Parathyroid adenoma (tissue), 2 donors: ENCODE data around the gene FAM222A.

Experiments used
- H2AFZ ChIP-seq: fragments of 300-600 bp; sonication (generic); one replicate; pipeline ENCODE4 v1.7.0; 2017; ENCODE audit warnings: antibody characterized with exemption, mild to moderate bottlenecking
- H3K27ac ChIP-seq: fragments of 300-600 bp; sonication (generic); one replicate; pipeline ENCODE4 v1.7.0; 2017
- H3K27me3 ChIP-seq: fragments of 300-600 bp; sonication (generic); one replicate; pipeline ENCODE4 v1.7.0; 2017; ENCODE audit warnings: low read length; ENCODE audit not compliant: control insufficient read depth, insufficient read depth
- H3K36me3 ChIP-seq: fragments of 300-600 bp; sonication (generic); one replicate; pipeline ENCODE4 v1.7.0; 2017; ENCODE audit warnings: low read length; ENCODE audit not compliant: control insufficient read depth, insufficient read depth
- H3K4me1 ChIP-seq: fragments of 300-600 bp; sonication (generic); one replicate; pipeline ENCODE4 v1.7.0; 2017; ENCODE audit warnings: control low read depth
- H3K4me2 ChIP-seq: fragments of 300-600 bp; sonication (generic); one replicate; pipeline ENCODE4 v1.7.0; 2017; ENCODE audit warnings: low read length
- H3K4me3 ChIP-seq: fragments of 300-600 bp; sonication (generic); one replicate; pipeline ENCODE4 v1.7.0; 2017; ENCODE audit warnings: low read depth, low read length
- H3K79me2 ChIP-seq: fragments of 300-600 bp; sonication (generic); one replicate; pipeline ENCODE4 v1.7.0; 2017; ENCODE audit warnings: control low read depth
- H3K9ac ChIP-seq: fragments of 300-600 bp; sonication (generic); one replicate; pipeline ENCODE4 v1.7.0; 2017; ENCODE audit warnings: mild to moderate bottlenecking
- H3K9me3 ChIP-seq: fragments of 300-600 bp; sonication (generic); one replicate; pipeline ENCODE4 v1.7.0; 2017; ENCODE audit warnings: low read length; ENCODE audit not compliant: control insufficient read depth
- CTCF ChIP-seq: fragments of 300-600 bp; sonication (generic); IDR thresholded peaks from one replicate; pipeline ENCODE4 v1.7.0; 2017; ENCODE audit warnings: antibody characterized with exemption, mild to moderate bottlenecking
- donor health status: primary hyperparathyroidism.

The FAM222A gene

GRCh38 chr12:109695961-109696461 lies 17.6 kb upstream of the FAM222A start:
- H3K27me3 ChIP-seq: no peaks in the 10 kb centered on the region
- H3K27ac ChIP-seq: no peak overlapping the region
- no peak overlapping the region for H3K4me3 ChIP-seq
- no peaks in the 10 kb centered on the region for H3K79me2 ChIP-seq
- no peaks in the 10 kb centered on the region for H3K36me3 ChIP-seq
- H3K9ac ChIP-seq: no peak overlapping the region
- TF ChIP-seq CTCF: no peak
- peak overlapping the region; percentile 66 for H2AFZ ChIP-seq
- no peaks in the 10 kb centered on the region for H3K9me3 ChIP-seq
- no peak overlapping the region for H3K4me2 ChIP-seq
- H3K4me1 ChIP-seq: peaks cover 4% of the 10 kb centered on the region

- Histone ChIP-seq H3K36me3 (no peaks in the 10 kb centered on the region), H3K9me3 (no peaks in the 10 kb centered on the region), H3K27ac (no peak overlapping the region), H3K4me3 (no peak overlapping the region), H3K4me1 (peaks cover 4% of the 10 kb centered on the region), H3K4me2 (no peak overlapping the region), H2AFZ (no peak overlapping the region), H3K27me3 (no peaks in the 10 kb centered on the region), H3K79me2 (no peaks in the 10 kb centered on the region), H3K9ac (no peak overlapping the region)
- no peak for TF ChIP-seq CTCF
Measured at GRCh38 chr12:109696485-109697269, 16.9 kb upstream of the FAM222A start.

- Histone ChIP-seq H2AFZ (no peak overlapping the region), H3K27me3 (no peaks in the 10 kb centered on the region), H3K4me2 (no peak overlapping the region), H3K27ac (no peak overlapping the region), H3K4me3 (no peak overlapping the region), H3K9me3 (no peaks in the 10 kb centered on the region), H3K9ac (no peak overlapping the region), H3K4me1 (peaks cover 4% of the 10 kb centered on the region), H3K36me3 (no peaks in the 10 kb centered on the region), H3K79me2 (no peaks in the 10 kb centered on the region)
- no peak for TF ChIP-seq CTCF
Measured at GRCh38 chr12:109697270-109697553, 16.4 kb upstream of the FAM222A start.

- Histone ChIP-seq H2AFZ (no peak overlapping the region), H3K4me2 (no peak overlapping the region), H3K27me3 (no peaks in the 10 kb centered on the region), H3K27ac (no peak overlapping the region), H3K36me3 (no peaks in the 10 kb centered on the region), H3K4me3 (no peak overlapping the region), H3K9ac (no peak overlapping the region), H3K9me3 (no peaks in the 10 kb centered on the region), H3K4me1 (peaks cover 4% of the 10 kb centered on the region), H3K79me2 (no peaks in the 10 kb centered on the region)
- no peak for TF ChIP-seq CTCF
Measured at GRCh38 chr12:109697877-109698468, 15.7 kb upstream of the FAM222A start.
